GM21717 (cell line): ENCODE data around the gene KRT25.

ENCODE experiments used
- ATAC-seq: cut with Tn5 transposase; IDR thresholded peaks from one replicate; pipeline ENCODE4 v1.9.1; 2021; ENCODE audit warnings: mild to moderate bottlenecking, moderate library complexity; ENCODE audit not compliant: unreplicated experiment

The KRT25 gene, protein sequence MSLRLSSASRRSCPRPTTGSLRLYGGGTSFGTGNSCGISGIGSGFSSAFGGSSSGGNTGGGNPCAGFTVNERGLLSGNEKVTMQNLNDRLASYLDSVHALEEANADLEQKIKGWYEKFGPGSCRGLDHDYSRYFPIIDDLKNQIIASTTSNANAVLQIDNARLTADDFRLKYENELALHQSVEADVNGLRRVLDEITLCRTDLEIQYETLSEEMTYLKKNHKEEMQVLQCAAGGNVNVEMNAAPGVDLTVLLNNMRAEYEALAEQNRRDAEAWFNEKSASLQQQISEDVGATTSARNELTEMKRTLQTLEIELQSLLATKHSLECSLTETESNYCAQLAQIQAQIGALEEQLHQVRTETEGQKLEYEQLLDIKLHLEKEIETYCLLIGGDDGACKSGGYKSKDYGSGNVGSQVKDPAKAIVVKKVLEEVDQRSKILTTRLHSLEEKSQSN

GRCh38 chr17:40755231-40755630, at the start of gene KRT25:
KRT25 (minus strand) TSS chr17:40755331; CDS start chr17:40755271, 60 bp downstream.
- no peak for ATAC-seq

DNA sequence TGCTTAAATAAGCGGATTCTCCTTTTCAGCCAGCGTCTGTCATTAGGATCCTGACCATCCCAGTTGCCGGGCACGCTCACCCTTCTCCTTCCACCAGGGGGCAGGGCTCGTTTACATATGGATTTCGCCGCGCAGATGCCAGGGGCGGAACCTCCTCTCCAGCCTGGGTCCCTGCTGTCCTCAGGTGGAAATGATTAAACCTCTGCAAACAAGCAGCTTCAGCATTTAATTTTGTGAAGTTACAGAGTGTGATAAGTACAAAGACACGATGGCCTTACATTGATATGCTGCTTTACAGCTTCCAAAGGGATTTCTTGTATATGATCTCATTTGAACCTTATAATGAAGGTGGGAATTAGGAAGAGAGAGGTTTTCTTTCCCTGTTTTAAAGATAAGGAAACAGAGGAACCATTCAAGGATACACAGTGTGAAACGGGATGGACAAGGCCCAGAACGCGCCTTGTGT, 48.5 kb upstream of the KRT25 start:
- ATAC-seq: no peak

GRCh38 chr17:40801157-40801556, 46.0 kb upstream of the KRT25 start:
- ATAC-seq: no peak

- ATAC-seq: no peak
Observed at GRCh38 chr17:40800381-40800780, 45.2 kb upstream of the KRT25 start.

- no peak for ATAC-seq
Observed at GRCh38 chr17:40799859-40800258, 44.7 kb upstream of the KRT25 start, which contains the start of gene KRT28. KRT28 (minus strand) TSS chr17:40799959; CDS start chr17:40799893, 66 bp downstream.

GRCh38 chr17:40796846-40797245, 41.7 kb upstream of the KRT25 start:
- ATAC-seq: no peak

DNA sequence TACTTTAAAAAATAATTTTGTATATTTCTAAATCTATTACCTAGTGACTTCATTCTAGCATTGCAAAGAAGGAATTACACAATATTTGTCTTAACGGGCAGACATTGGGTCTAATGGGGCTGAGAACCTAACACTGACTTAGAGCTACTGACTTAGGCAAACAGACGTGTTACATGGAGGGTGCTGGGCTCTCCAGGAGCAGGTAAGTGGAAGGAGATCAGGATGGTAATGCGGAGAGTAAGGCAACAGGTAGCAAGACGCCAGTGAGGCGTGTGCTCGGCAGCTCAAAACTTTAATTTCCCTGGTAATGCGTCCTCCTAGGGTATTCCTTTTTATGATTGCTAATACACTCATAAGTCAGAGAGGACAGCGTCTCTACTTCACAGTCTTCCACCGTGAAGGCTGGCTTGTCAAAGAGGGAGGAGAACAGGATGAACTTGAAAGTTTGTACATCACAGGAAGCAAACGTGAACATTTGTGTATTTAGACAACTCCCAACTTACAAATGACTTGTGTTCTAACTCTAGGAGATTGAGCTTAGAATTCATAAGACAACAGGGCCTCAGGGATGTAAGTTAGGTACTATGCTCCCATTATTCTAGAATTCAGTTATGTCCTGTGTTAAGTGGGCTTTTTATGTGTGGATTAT, 40.0 kb upstream of the KRT25 start:
- no peak for ATAC-seq

DNA sequence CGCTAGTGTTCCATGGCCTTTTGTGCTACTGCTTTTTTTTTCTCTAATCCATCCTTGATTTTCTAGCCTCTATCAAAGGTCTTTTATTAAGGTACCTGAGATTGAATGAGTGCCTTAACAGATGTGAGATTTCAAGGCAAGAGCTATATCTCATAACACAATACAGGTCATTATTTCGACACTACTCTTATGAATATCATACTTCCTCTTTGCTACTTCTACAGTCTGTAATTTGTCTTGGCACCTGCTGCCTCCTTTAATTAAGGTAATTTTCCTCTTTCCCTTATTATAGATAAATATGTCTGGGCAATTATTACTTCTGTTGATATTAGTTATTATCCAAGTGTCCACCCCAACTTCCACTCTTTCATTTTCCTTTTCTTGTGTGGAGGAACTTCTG, 39.3 kb upstream of the KRT25 start:
- no peak for ATAC-seq

- no peak for ATAC-seq
Observed at GRCh38 chr17:40793832-40794231, 38.7 kb upstream of the KRT25 start.

DNA sequence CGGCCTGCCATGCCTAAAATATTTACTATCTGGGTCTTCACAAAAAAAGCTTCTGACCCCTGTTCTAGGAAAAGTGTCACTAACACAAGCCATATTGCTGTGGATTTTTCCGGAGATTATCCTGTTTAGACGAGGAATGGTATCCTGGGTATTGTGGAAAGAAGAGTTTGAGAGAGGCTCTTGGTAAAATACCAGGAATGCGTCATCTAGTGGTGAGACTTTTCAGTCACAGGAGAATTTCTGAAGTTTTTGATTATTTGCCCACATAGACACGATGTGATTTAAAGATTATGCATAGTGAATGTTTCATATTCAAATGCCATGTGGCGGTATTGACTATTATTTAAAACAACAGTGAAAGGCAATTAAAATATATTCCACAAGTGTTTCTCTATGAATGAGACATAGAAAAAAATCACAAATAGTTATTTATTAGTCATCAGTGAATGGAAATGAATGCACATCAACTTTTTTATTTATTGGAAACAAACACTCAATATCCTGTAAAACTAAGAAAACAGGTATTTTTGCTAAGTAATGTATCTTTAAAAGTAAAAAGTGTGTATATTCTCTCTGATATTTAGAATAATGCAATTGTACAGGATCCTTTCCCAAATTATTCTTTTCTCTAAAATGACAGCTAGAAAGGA, 36.8 kb upstream of the KRT25 start:
- no peak for ATAC-seq

DNA sequence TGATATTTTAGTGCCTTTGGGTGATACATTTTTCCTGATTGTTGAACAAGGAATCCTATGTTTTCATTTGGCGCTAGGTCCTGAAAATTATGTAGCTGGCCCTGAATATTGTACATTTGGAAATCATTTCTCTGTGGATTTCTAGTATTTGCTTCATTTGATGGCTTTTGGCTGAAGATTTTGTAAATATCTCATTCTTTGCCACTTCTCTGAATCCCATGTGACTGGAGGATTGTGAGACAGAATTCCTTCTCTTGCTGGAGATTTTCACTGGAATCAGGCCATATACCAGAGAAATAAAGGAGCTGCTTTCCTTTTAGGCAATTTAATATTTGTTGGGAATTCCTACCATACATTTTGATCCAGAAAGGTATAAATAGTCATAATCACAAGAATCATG, 36.0 kb upstream of the KRT25 start:
- no peak for ATAC-seq

GRCh38 chr17:40782450-40782849, 27.3 kb upstream of the KRT25 start, which contains the start of gene KRT27:
KRT27 (minus strand) TSS chr17:40782550; CDS start chr17:40782493, 57 bp downstream.
- no peak for ATAC-seq

GRCh38 chr17:40779181-40779909, 24.2 kb upstream of the KRT25 start:
- no peak for ATAC-seq

DNA sequence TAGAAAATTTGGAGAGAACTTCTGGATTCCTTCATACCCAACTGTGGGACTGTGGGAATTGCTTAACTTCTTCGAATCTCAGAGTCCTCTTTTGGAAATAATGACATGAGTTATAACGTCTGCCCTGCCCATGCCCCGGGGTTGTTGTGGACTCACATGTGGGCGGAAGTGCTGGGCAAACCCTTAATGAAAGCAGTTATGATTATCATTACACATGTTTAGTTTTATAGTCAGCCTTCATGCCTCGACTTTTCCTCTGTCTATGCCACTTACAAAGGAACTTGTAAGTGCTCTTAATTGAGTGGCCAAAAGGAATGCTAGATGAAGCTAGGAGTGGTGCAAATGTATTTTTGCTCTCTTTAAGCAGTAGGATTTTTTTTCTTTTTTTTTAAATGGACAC, 23.3 kb upstream of the KRT25 start:
- ATAC-seq: no peak

DNA sequence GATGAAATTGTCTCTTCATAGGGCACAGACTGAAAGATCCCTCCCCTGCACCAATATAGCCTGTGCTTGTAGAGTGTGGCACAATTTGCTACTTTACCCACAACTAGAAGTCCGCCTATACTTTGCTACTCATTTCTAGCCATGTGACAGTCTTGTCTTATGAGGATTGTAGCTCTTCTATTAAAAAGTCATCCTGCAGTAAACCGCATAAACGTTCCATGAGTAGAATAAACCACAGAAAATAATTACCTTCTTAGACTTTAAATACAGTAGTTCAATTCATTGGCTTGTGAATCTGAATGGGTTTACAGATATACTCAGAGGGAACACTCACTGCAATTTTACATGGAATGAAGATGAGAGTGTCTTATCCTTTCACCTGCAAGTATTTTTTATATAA, 22.8 kb upstream of the KRT25 start:
- no peak for ATAC-seq

DNA sequence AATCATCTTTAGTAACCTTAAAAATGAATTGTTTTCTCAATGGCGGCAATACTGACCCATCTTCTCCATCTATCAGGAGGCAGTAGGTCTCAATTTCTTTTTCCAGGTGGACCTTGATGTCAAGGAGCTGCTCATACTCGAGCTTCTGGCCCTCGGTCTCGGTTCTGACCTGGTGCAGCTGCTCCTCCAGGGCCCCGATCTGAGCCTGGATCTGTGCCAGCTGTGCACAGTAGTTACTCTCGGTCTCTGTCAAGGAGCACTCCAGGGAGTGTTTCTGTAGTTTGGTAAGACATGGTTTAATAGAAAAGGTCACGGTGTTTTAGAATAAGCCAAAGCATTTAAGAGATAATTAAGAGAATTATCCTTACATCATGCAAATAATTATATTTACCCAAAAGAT, 22.3 kb upstream of the KRT25 start:
- no peak for ATAC-seq

GRCh38 chr17:40775945-40776344, 20.8 kb upstream of the KRT25 start:
- ATAC-seq: no peak

GRCh38 chr17:40772101-40772500, 17.0 kb upstream of the KRT25 start, which contains the start of gene KRT26:
KRT26 (minus strand) TSS chr17:40772201; CDS start chr17:40772113, 88 bp downstream.
- no peak for ATAC-seq

- no peak for ATAC-seq
Observed at GRCh38 chr17:40765657-40766056, 10.5 kb upstream of the KRT25 start.

DNA sequence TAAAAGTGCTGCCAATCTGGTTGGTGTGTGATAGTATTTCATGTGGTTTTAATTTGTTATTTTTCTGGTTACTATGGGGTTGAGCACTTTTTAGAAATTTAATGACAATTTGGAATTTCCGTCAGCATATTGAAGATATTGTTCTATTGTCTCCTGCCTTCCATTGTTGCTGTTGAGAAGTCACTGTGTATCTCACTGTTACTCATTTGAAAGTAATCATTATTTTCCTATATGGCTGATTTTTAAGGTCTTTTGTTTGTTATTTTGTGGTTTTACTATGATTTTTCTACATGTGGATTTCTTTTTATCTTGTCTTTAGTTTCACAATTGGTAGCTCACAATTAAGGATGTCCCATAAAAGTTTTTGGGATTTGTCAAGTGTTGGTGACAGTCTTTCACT, 8.6 kb upstream of the KRT25 start:
- no peak for ATAC-seq
